Testis (tissue), 2 donors: ENCODE measurements around the gene SLC2A1.

ENCODE experiments used
- POLR2A ChIP-seq: fragments of 450-650 bp; IDR thresholded peaks from one replicate; pipeline ENCODE4 v1.6.1; 2017; ENCODE audit warnings: antibody characterized with exemption, mild to moderate bottlenecking, moderate library complexity
- TF ChIP-seq, protein P1 (sequence below), 3 experiments: fragments of 450-650 bp in 2 of 3; fragments of 200-600 bp in 1 of 3; sonication (generic) in 1 of 3; IDR thresholded peaks; one replicate each; pipeline ENCODE4 v1.5.1; 2016 to 2019; ENCODE audit warnings: antibody characterized with exemption in 3 of 3, mild to moderate bottlenecking in 2 of 3, moderate library complexity in 1 of 3

DNA sequence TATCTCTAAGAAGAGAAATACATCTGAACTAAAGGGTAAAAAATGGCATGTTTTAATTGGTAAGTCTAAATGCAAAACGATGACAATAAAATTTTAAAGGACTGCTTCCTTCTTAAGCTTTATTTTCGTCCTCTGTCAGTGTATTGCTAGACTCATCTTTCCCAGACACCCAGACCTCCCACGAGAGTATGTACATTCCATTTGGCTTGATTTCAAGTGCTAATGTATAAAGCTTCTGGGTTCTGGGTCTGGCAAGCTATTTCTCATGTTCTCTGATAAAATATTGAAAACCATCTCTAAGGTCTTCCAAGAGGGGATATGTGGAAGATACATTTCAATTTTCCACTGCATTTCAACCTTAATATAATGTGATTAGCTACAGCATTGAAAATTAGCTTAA is 24.6 kb upstream of the SLC2A1 start:
- TF ChIP-seq, protein P1, sequence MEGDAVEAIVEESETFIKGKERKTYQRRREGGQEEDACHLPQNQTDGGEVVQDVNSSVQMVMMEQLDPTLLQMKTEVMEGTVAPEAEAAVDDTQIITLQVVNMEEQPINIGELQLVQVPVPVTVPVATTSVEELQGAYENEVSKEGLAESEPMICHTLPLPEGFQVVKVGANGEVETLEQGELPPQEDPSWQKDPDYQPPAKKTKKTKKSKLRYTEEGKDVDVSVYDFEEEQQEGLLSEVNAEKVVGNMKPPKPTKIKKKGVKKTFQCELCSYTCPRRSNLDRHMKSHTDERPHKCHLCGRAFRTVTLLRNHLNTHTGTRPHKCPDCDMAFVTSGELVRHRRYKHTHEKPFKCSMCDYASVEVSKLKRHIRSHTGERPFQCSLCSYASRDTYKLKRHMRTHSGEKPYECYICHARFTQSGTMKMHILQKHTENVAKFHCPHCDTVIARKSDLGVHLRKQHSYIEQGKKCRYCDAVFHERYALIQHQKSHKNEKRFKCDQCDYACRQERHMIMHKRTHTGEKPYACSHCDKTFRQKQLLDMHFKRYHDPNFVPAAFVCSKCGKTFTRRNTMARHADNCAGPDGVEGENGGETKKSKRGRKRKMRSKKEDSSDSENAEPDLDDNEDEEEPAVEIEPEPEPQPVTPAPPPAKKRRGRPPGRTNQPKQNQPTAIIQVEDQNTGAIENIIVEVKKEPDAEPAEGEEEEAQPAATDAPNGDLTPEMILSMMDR (IDR thresholded peaks at IDR 0.05), result no peak
- no peak for TF ChIP-seq POLR2A
